A172 (cell line): ENCODE measurements around the gene APCDD1L. TPM values are rescaled to one million over a fixed set of nuclear protein-coding genes. Genes with fewer than 3 reads are reported as not detected.
"Not testable (repeated sequence)": the region's sequence is repeated elsewhere in the genome, so short reads cannot be mapped to it uniquely, and the experiment has no call there.

Experiments
- DNase-seq: peaks from one replicate; pipeline ENCODE4 v3.0.0-alpha.2; 2015; ENCODE audit warnings: low spot score
- total RNA-seq: library from RNA; depleted of rRNA; stranded (reverse); fragments of >200 nt; shearing (Covaris generic); gene quantifications from 2 replicates; pipeline ENCODE4 v1.2.3, GENCODE V29; 2014; rRNA removed

APCDD1L gene
- total RNA-seq, 1 experiment from 2014 or later: 0.78 TPM

DNA sequence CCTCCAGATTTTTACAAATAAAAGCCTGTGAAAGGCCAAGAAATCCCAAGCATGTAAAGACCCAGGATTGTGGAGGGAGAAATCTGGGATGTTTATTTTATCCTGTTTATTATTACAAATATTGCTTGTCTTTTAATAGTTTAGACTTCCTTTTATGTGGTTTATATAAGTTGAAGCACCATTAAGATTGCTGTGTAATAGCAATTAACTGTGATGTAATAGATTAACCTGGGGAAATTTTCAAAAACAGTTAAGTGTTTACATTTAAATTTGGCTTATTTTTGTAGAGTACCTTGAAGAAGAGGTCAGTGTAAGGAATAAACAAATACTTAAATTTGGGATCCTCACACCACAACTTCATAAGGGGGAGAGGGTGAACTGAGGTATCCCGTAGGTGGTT, 99.1 kb downstream of the APCDD1L start:
- no peak for DNase-seq

DNA sequence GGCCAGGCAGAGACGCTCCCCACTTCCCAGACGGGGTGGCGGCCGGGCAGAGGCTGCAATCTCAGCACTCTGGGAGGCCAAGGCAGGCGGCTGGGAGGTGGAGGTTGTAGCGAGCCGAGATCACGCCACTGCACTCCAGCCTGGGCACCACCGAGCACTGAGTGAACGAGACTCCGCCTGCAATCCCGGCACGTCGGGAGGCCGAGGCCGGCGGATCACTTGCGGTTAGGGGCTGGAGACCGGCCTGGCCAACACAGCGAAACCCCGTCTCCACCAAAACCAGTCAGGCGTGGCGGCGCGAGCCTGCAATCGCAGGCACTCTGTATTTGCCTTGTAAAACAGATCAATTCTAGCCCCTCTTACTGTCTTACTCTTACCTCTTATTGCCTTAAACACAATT, 100.4 kb downstream of the APCDD1L start:
- DNase-seq: not testable (repeated sequence)

DNA sequence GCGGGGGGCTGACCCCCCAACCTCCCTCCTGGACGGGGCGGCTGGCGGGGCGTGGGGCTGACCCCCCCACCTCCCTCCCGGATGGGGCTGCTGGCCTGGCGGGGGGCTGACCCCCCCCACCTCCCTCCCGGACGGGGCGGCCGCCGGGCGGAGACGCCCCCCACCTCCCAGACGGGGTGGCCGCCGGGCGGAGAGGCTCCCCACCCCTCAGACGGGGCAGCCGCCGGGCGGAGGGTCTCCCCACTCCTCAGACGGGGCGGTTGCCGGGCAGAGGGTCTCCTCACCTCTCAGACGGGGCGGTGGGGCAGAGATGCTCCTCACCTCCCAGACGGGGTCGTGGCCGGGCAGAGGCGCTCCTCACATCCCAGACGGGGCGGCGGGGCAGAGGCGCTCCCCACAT, 101.0 kb downstream of the APCDD1L start:
- DNase-seq: not testable (repeated sequence)

Other genes starting within 250 kb of the APCDD1L start
- gene RAB22A, start 205.7 kb downstream of the APCDD1L start, total RNA-seq: 24.5 and 29.0 TPM in 2 replicates
- gene VAPB, start 126.2 kb downstream of the APCDD1L start, total RNA-seq: 9.2 and 10.0 TPM in 2 replicates
- 10.9 and 13.5 TPM in 2 replicates for gene STX16, start 135.9 kb upstream of the APCDD1L start, total RNA-seq
- gene NPEPL1, start 177.4 kb upstream of the APCDD1L start, total RNA-seq: 5.9 and 7.2 TPM in 2 replicates